Measurements from ENCODE around the gene MRPL2. TPM values are rescaled to one million over a fixed set of nuclear protein-coding genes. Genes with fewer than 3 reads are reported as not detected.
"Not testable (repeated sequence)": the region's sequence is repeated elsewhere in the genome, so short reads cannot be mapped to it uniquely, and the experiment has no call there.

Gene MRPL2
- total RNA-seq, 1 experiment from 2014 or later = 110 TPM

- peaks cover 16% of the 10 kb centered on the region for H3K79me2 ChIP-seq (ENCODE audit: low read depth)
- no peak overlapping the region for H3K4me3 ChIP-seq
- no peaks in the 10 kb centered on the region for H3K9me3 ChIP-seq (ENCODE audit: insufficient read depth, low read depth)
- H3K27ac ChIP-seq = no peak overlapping the region
- DNase-seq = no peak
- H4K20me1 ChIP-seq (ENCODE audit: insufficient read depth) = no peaks in the 10 kb centered on the region
- no TSS peak for BruUV-seq (replicated peaks)
- intact Hi-C loops (cut with micrococcal nuclease; ENCODE audit: unreplicated experiment) = no loop called here
- no peaks in the 10 kb centered on the region for H3K9me2 ChIP-seq (ENCODE audit: insufficient read depth)
- ChIA-PET CTCF (no interaction called here), POLR2A (ENCODE audit: unreplicated experiment) (no interaction called here)
- no peak overlapping the region for H2AFZ ChIP-seq
- H3K27me3 ChIP-seq (ENCODE audit: insufficient read depth, low read depth) = no peaks in the 10 kb centered on the region
- no peak overlapping the region for H3K4me2 ChIP-seq
- no peak for TF ChIP-seq EZH2 (IDR thresholded peaks at IDR 0.05; ENCODE audit: low read depth)
- TF ChIP-seq CTCF (conservative IDR thresholded peaks at IDR 0.05) = no peak
- peaks cover 5% of the 10 kb centered on the region; the same call in 1 of the 2 replicates for H3K4me1 ChIP-seq (replicated peaks; ENCODE audit: insufficient read depth)
- H3F3A ChIP-seq (ENCODE audit: insufficient read depth, low read depth) = no peaks in the 10 kb centered on the region
- H3K36me3 ChIP-seq (ENCODE audit: low read depth) = peaks cover 3% of the 10 kb centered on the region; the same call in 1 of the 2 replicates
These were observed 11.2 kb downstream of the MRPL2 start for GRCh38 chr6:43047998-43048397.

GRCh38 chr6:43045371-43045930 lies 13.8 kb downstream of the MRPL2 start:
- H3K9me2 ChIP-seq (ENCODE audit: insufficient read depth) = no peaks in the 10 kb centered on the region
- no TSS peak for BruUV-seq (replicated peaks)
- no peaks in the 10 kb centered on the region; the same call in 1 of the 2 replicates for H3F3A ChIP-seq (ENCODE audit: insufficient read depth, low read depth)
- no peak overlapping the region for H3K4me3 ChIP-seq
- no peaks in the 10 kb centered on the region for H4K20me1 ChIP-seq (ENCODE audit: insufficient read depth)
- no peak overlapping the region for H3K4me2 ChIP-seq
- TF ChIP-seq EZH2 (IDR thresholded peaks at IDR 0.05; ENCODE audit: low read depth) = no peak
- no peak for DNase-seq
- no peaks in the 10 kb centered on the region for H3K4me1 ChIP-seq (replicated peaks; ENCODE audit: insufficient read depth)
- no peaks in the 10 kb centered on the region for H3K9me3 ChIP-seq (ENCODE audit: insufficient read depth, low read depth)
- ChIA-PET CTCF (no interaction called here), POLR2A (ENCODE audit: unreplicated experiment) (no interaction called here)
- H3K79me2 ChIP-seq (ENCODE audit: low read depth) = no peaks in the 10 kb centered on the region
- no peak overlapping the region for H2AFZ ChIP-seq
- H3K36me3 ChIP-seq (ENCODE audit: low read depth) = peaks cover 3% of the 10 kb centered on the region; the same call in 1 of the 2 replicates
- no peaks in the 10 kb centered on the region for H3K27me3 ChIP-seq (ENCODE audit: insufficient read depth, low read depth)
- no peak overlapping the region for H3K27ac ChIP-seq
- intact Hi-C loops (cut with micrococcal nuclease; ENCODE audit: unreplicated experiment) = no loop called here

- Histone ChIP-seq H2AFZ (no peak overlapping the region), H4K20me1 (ENCODE audit: insufficient read depth) (no peaks in the 10 kb centered on the region), H3K27me3 (ENCODE audit: insufficient read depth, low read depth) (no peaks in the 10 kb centered on the region), H3K4me2 (no peak overlapping the region), H3K4me3 (no peak overlapping the region), H3K79me2 (ENCODE audit: low read depth) (no peaks in the 10 kb centered on the region), H3K36me3 (ENCODE audit: low read depth) (no peaks in the 10 kb centered on the region), H3K9me2 (ENCODE audit: insufficient read depth) (no peaks in the 10 kb centered on the region), H3K4me1 (replicated peaks; ENCODE audit: insufficient read depth) (no peaks in the 10 kb centered on the region), H3F3A (ENCODE audit: insufficient read depth, low read depth) (no peaks in the 10 kb centered on the region; the same call in 1 of the 2 replicates), H3K9me3 (ENCODE audit: insufficient read depth, low read depth) (no peaks in the 10 kb centered on the region), H3K27ac (no peak overlapping the region)
- POLR2A ChIA-PET (ENCODE audit: unreplicated experiment) = no interaction called here
- TF ChIP-seq CTCF (conservative IDR thresholded peaks at IDR 0.05) (no peak), EZH2 (IDR thresholded peaks at IDR 0.05; ENCODE audit: low read depth) (no peak)
- intact Hi-C loops (cut with micrococcal nuclease; ENCODE audit: unreplicated experiment) = no loop called here
- DNase-seq = no peak
- BruUV-seq (replicated peaks) = no TSS peak
- CTCF ChIA-PET = no interaction called here
These were observed 15.9 kb downstream of the MRPL2 start for GRCh38 chr6:43043310-43043709.

GRCh38 chr6:43041475-43041874 lies 17.8 kb downstream of the MRPL2 start:
- H3K27ac ChIP-seq, H3K4me3 ChIP-seq: not testable (repeated sequence)

More at GRCh38 chr6:43041475-43041874, 17.8 kb downstream of the MRPL2 start:
- H3K79me2 ChIP-seq (ENCODE audit: low read depth); H4K20me1 ChIP-seq (ENCODE audit: insufficient read depth); H3F3A ChIP-seq (ENCODE audit: insufficient read depth, low read depth); H3K9me3 ChIP-seq (ENCODE audit: insufficient read depth, low read depth); H3K36me3 ChIP-seq (ENCODE audit: low read depth); H2AFZ ChIP-seq; BruUV-seq (replicated peaks); intact Hi-C loops (cut with micrococcal nuclease; ENCODE audit: unreplicated experiment); POLR2A ChIA-PET (ENCODE audit: unreplicated experiment); H3K9me2 ChIP-seq (ENCODE audit: insufficient read depth); CTCF ChIA-PET; DNase-seq; H3K4me2 ChIP-seq; H3K27me3 ChIP-seq (ENCODE audit: insufficient read depth, low read depth); H3K4me1 ChIP-seq (replicated peaks; ENCODE audit: insufficient read depth): not testable (repeated sequence)

Data from PC-9 (cell line).